OCI-LY3 (cell line): ENCODE data around the gene WSCD2.

Source experiments
- EZH2phosphoT487 ChIP-seq: fragments of 200-600 bp; shearing (Covaris generic); IDR thresholded peaks from 2 replicates; pipeline ENCODE4 v1.6.1; 2018; ENCODE audit warnings: antibody characterized with exemption, mixed run types, low read depth
- TF ChIP-seq, protein P1 (sequence below): fragments of 200-600, 300-600 bp; sonication (generic); IDR thresholded peaks from 2 replicates; pipeline ENCODE4 v1.5.1; 2014; ENCODE audit warnings: antibody characterized with exemption, low read length, low read depth

GRCh38 chr12:108115123-108116121, 13.7 kb upstream of the WSCD2 start:
- TF ChIP-seq, protein P1, sequence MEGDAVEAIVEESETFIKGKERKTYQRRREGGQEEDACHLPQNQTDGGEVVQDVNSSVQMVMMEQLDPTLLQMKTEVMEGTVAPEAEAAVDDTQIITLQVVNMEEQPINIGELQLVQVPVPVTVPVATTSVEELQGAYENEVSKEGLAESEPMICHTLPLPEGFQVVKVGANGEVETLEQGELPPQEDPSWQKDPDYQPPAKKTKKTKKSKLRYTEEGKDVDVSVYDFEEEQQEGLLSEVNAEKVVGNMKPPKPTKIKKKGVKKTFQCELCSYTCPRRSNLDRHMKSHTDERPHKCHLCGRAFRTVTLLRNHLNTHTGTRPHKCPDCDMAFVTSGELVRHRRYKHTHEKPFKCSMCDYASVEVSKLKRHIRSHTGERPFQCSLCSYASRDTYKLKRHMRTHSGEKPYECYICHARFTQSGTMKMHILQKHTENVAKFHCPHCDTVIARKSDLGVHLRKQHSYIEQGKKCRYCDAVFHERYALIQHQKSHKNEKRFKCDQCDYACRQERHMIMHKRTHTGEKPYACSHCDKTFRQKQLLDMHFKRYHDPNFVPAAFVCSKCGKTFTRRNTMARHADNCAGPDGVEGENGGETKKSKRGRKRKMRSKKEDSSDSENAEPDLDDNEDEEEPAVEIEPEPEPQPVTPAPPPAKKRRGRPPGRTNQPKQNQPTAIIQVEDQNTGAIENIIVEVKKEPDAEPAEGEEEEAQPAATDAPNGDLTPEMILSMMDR = no peak
- no peak for TF ChIP-seq EZH2phosphoT487
